ENCODE results near the gene STPG1. TPM values are rescaled to one million over a fixed set of nuclear protein-coding genes. Genes with fewer than 3 reads are reported as not detected.

The STPG1 gene
- total RNA-seq, 1 donor from 2014 or later: 2.4 TPM

DNA sequence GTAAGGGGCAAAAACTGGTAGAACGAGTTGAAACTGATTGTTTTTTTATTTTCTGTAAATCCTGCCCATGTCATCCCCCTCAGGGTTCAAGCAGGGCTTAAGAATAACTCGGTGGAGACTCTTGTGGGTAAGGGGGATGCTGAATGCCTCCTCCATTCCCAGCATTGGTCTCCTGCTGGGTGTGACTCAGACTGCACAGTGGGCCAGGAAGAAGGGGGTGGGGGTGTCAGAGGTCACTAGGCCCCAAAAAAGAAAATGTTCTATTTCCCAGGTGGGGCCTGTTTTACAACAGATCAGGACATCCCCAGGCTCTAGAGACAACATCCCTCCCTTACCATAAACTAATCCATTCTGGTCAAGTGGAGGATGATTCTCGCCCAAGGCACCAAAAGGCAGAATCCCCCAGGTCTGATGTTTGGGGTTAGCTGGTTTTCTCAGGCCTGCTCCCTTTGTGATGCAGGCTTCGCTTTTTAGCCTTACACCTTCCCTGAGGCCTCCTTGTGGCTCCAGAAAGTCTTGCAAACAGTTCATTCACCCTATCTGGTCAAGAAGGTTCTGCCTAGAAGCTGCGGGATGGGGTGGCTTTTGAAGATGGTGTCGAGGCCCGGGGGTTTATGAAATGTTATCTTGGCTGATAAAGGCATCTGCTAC, 105.1 kb downstream of the STPG1 start:
- Mint-ChIP-seq H3K36me3 (ENCODE audit: unreplicated experiment) (no peaks in the 10 kb centered on the region), H3K4me3 (ENCODE audit: unreplicated experiment) (no peak overlapping the region), H3K4me1 (ENCODE audit: low read depth, unreplicated experiment) (no peaks in the 10 kb centered on the region), H3K9me3 (ENCODE audit: unreplicated experiment) (peaks cover 8% of the 10 kb centered on the region), H3K27me3 (ENCODE audit: unreplicated experiment) (no peaks in the 10 kb centered on the region), H3K27ac (ENCODE audit: unreplicated experiment) (no peak overlapping the region)
- TF ChIP-seq, protein P1, sequence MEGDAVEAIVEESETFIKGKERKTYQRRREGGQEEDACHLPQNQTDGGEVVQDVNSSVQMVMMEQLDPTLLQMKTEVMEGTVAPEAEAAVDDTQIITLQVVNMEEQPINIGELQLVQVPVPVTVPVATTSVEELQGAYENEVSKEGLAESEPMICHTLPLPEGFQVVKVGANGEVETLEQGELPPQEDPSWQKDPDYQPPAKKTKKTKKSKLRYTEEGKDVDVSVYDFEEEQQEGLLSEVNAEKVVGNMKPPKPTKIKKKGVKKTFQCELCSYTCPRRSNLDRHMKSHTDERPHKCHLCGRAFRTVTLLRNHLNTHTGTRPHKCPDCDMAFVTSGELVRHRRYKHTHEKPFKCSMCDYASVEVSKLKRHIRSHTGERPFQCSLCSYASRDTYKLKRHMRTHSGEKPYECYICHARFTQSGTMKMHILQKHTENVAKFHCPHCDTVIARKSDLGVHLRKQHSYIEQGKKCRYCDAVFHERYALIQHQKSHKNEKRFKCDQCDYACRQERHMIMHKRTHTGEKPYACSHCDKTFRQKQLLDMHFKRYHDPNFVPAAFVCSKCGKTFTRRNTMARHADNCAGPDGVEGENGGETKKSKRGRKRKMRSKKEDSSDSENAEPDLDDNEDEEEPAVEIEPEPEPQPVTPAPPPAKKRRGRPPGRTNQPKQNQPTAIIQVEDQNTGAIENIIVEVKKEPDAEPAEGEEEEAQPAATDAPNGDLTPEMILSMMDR (IDR thresholded peaks at IDR 0.05; ENCODE audit: partially characterized antibody, unreplicated experiment): no peak
- DNase-seq: no peak

Other genes with a start within 250 kb of the STPG1 start
- 0.47 TPM for gene IFNLR1, start 226.5 kb downstream of the STPG1 start, total RNA-seq (ENCODE audit: unreplicated experiment)
- gene GRHL3, start 94.4 kb downstream of the STPG1 start, total RNA-seq (ENCODE audit: unreplicated experiment): 0.37 TPM
- 18.6 TPM for gene NIPAL3, start 2.0 kb upstream of the STPG1 start, total RNA-seq (ENCODE audit: unreplicated experiment)
- 21.8 TPM for gene RCAN3, start 89.1 kb upstream of the STPG1 start, total RNA-seq (ENCODE audit: unreplicated experiment)
- gene NCMAP, start 142.3 kb upstream of the STPG1 start, total RNA-seq (ENCODE audit: unreplicated experiment): not detected
- 113 TPM for gene SRRM1, start 229.5 kb upstream of the STPG1 start, total RNA-seq (ENCODE audit: unreplicated experiment)

Data from glutamatergic neuron (in vitro differentiated cells).